ENCODE results near the gene STK16. TPM values are rescaled to one million over a fixed set of nuclear protein-coding genes. Genes with fewer than 3 reads are reported as not detected.

STK16 gene
- total RNA-seq, 1 donor from 2014 or later: 19.1 TPM

DNA sequence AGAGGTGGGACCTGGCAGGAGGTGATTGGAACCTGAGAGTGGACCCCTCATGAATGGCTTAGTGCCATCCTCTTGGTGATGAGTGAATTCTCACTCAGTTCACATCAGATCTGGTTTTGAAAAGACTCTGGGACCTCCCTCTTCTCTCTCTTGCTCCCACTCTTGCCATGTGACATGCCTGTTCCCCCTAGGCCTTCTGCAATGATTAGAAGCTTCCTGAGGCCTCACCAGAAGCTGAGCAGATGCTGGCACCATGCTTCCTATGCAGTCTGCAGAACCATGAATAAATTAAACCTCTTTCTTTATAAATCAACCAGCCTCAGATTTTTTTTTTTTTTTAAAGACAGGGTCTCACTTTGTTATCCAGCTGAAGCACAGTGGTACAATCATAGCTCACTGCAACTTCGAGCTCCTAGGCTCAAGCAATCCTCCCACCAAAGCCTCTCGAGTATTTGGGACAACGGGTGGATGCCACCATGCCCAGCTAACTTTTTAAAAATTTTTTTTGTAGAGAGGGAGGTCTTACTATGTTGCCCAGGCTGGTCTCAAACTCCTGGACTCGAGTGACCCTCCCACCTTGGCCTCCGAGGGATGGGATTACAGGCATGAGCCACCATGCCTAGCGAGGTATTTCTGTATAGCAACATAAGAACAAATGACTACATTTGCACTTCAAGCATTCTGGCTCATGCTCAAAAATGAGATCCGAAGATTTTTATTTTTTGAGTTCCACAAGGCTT, 40.7 kb upstream of the STK16 start:
- Mint-ChIP-seq H3K4me1 (ENCODE audit: low read depth, unreplicated experiment) (peaks cover 11% of the 10 kb centered on the region), H3K36me3 (ENCODE audit: low read depth, unreplicated experiment) (peaks cover 3% of the 10 kb centered on the region), H3K27me3 (ENCODE audit: low read depth, unreplicated experiment) (peaks cover 11% of the 10 kb centered on the region), H3K4me3 (ENCODE audit: unreplicated experiment) (no peak overlapping the region), H3K27ac (ENCODE audit: unreplicated experiment) (no peak overlapping the region), H3K9me3 (ENCODE audit: unreplicated experiment) (no peaks in the 10 kb centered on the region)
- Histone ChIP-seq H2AFZ (ENCODE audit: low read depth, low read length) (no peak overlapping the region), H3K36me3 (ENCODE audit: insufficient read depth, low read length) (no peaks in the 10 kb centered on the region), H4K20me1 (ENCODE audit: insufficient read depth, low read length) (peaks cover 15% of the 10 kb centered on the region), H3K27me3 (ENCODE audit: insufficient read depth, low read length) (no peaks in the 10 kb centered on the region), H3K79me2 (ENCODE audit: insufficient read depth, low read length) (peaks cover 6% of the 10 kb centered on the region), H3K27ac (ENCODE audit: low read depth, low read length) (no peak overlapping the region), H3K4me2 (ENCODE audit: low read length) (no peak overlapping the region), H3K4me3 (ENCODE audit: insufficient read depth, low read depth, low read length) (no peak overlapping the region), H3K9ac (ENCODE audit: low read length) (no peak overlapping the region), H3K9me3 (ENCODE audit: insufficient read depth, low read depth, low read length) (no peaks in the 10 kb centered on the region), H3K4me1 (ENCODE audit: insufficient read depth, low read length) (peaks cover 16% of the 10 kb centered on the region)
- FAIRE-seq (no peak), DNase-seq (ENCODE audit: low read depth) (no peak)
- TF ChIP-seq EZH2 (IDR thresholded peaks at IDR 0.05; ENCODE audit: insufficient read depth, low read length): no peak
- TF ChIP-seq, protein P1, sequence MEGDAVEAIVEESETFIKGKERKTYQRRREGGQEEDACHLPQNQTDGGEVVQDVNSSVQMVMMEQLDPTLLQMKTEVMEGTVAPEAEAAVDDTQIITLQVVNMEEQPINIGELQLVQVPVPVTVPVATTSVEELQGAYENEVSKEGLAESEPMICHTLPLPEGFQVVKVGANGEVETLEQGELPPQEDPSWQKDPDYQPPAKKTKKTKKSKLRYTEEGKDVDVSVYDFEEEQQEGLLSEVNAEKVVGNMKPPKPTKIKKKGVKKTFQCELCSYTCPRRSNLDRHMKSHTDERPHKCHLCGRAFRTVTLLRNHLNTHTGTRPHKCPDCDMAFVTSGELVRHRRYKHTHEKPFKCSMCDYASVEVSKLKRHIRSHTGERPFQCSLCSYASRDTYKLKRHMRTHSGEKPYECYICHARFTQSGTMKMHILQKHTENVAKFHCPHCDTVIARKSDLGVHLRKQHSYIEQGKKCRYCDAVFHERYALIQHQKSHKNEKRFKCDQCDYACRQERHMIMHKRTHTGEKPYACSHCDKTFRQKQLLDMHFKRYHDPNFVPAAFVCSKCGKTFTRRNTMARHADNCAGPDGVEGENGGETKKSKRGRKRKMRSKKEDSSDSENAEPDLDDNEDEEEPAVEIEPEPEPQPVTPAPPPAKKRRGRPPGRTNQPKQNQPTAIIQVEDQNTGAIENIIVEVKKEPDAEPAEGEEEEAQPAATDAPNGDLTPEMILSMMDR (IDR thresholded peaks at IDR 0.05; ENCODE audit: insufficient read depth, low read depth, low read length): no peak

GRCh38 chr2:219205165-219205538, 40.1 kb upstream of the STK16 start:
- no peaks in the 10 kb centered on the region for H3K9me3 ChIP-seq (ENCODE audit: insufficient read depth, low read depth, low read length)
- H2AFZ ChIP-seq (ENCODE audit: low read depth, low read length): no peak overlapping the region
- peaks cover 15% of the 10 kb centered on the region for H4K20me1 ChIP-seq (ENCODE audit: insufficient read depth, low read length)
- Mint-ChIP-seq H3K27me3 (ENCODE audit: low read depth, unreplicated experiment) (peaks cover 10% of the 10 kb centered on the region), H3K4me1 (ENCODE audit: low read depth, unreplicated experiment) (peaks cover 11% of the 10 kb centered on the region), H3K9me3 (ENCODE audit: unreplicated experiment) (no peaks in the 10 kb centered on the region), H3K27ac (ENCODE audit: unreplicated experiment) (no peak overlapping the region), H3K36me3 (ENCODE audit: low read depth, unreplicated experiment) (peaks cover 3% of the 10 kb centered on the region), H3K4me3 (ENCODE audit: unreplicated experiment) (peak overlapping the region; percentile 69)
- FAIRE-seq (no peak), DNase-seq (ENCODE audit: low read depth) (no peak)
- H3K27me3 ChIP-seq (ENCODE audit: insufficient read depth, low read length): no peaks in the 10 kb centered on the region
- peaks cover 16% of the 10 kb centered on the region for H3K4me1 ChIP-seq (ENCODE audit: insufficient read depth, low read length)
- H3K79me2 ChIP-seq (ENCODE audit: insufficient read depth, low read length): peaks cover 6% of the 10 kb centered on the region
- no peak overlapping the region for H3K4me3 ChIP-seq (ENCODE audit: insufficient read depth, low read depth, low read length)
- H3K27ac ChIP-seq (ENCODE audit: low read depth, low read length): no peak overlapping the region
- no peak overlapping the region for H3K4me2 ChIP-seq (ENCODE audit: low read length)
- no peak for TF ChIP-seq EZH2 (IDR thresholded peaks at IDR 0.05; ENCODE audit: insufficient read depth, low read length)
- TF ChIP-seq, protein P1 (IDR thresholded peaks at IDR 0.05; ENCODE audit: insufficient read depth, low read depth, low read length): no peak
- no peaks in the 10 kb centered on the region for H3K36me3 ChIP-seq (ENCODE audit: insufficient read depth, low read length)
- H3K9ac ChIP-seq (ENCODE audit: low read length): no peak overlapping the region

GRCh38 chr2:219205981-219206327, 39.3 kb upstream of the STK16 start:
- no peaks in the 10 kb centered on the region for H3K9me3 Mint-ChIP-seq (ENCODE audit: unreplicated experiment)
- H3K36me3 Mint-ChIP-seq (ENCODE audit: low read depth, unreplicated experiment): peaks cover 3% of the 10 kb centered on the region
- Histone ChIP-seq H3K79me2 (ENCODE audit: insufficient read depth, low read length) (peaks cover 6% of the 10 kb centered on the region), H3K36me3 (ENCODE audit: insufficient read depth, low read length) (no peaks in the 10 kb centered on the region), H2AFZ (ENCODE audit: low read depth, low read length) (peak overlapping the region; percentile 73), H3K4me1 (ENCODE audit: insufficient read depth, low read length) (peaks cover 16% of the 10 kb centered on the region), H4K20me1 (ENCODE audit: insufficient read depth, low read length) (peaks cover 15% of the 10 kb centered on the region), H3K27me3 (ENCODE audit: insufficient read depth, low read length) (no peaks in the 10 kb centered on the region), H3K4me3 (ENCODE audit: insufficient read depth, low read depth, low read length) (peak overlapping the region; percentile 64), H3K9me3 (ENCODE audit: insufficient read depth, low read depth, low read length) (no peaks in the 10 kb centered on the region), H3K27ac (ENCODE audit: low read depth, low read length) (peak overlapping the region; percentile 35), H3K9ac (ENCODE audit: low read length) (peak overlapping the region; percentile 77), H3K4me2 (ENCODE audit: low read length) (peak overlapping the region; percentile 83)
- FAIRE-seq (no peak), DNase-seq (ENCODE audit: low read depth) (no peak)
- no peak overlapping the region for H3K27ac Mint-ChIP-seq (ENCODE audit: unreplicated experiment)
- TF ChIP-seq, protein P1 (IDR thresholded peaks at IDR 0.05; ENCODE audit: insufficient read depth, low read depth, low read length): no peak
- TF ChIP-seq EZH2 (IDR thresholded peaks at IDR 0.05; ENCODE audit: insufficient read depth, low read length): no peak
- H3K4me1 Mint-ChIP-seq (ENCODE audit: low read depth, unreplicated experiment): peaks cover 11% of the 10 kb centered on the region
- peak overlapping the region; percentile 88 for H3K4me3 Mint-ChIP-seq (ENCODE audit: unreplicated experiment)
- H3K27me3 Mint-ChIP-seq (ENCODE audit: low read depth, unreplicated experiment): peaks cover 4% of the 10 kb centered on the region

All from astrocyte (in vitro differentiated cells and primary cell).